ENCODE results near the gene STAC2. TPM values are rescaled to one million over a fixed set of nuclear protein-coding genes. Genes with fewer than 3 reads are reported as not detected.
"Not testable (repeated sequence)": the region's sequence is repeated elsewhere in the genome, so short reads cannot be mapped to it uniquely, and the experiment has no call there.

STAC2 gene
- total RNA-seq, 1 experiment from 2014 or later: 1.2 TPM

DNA sequence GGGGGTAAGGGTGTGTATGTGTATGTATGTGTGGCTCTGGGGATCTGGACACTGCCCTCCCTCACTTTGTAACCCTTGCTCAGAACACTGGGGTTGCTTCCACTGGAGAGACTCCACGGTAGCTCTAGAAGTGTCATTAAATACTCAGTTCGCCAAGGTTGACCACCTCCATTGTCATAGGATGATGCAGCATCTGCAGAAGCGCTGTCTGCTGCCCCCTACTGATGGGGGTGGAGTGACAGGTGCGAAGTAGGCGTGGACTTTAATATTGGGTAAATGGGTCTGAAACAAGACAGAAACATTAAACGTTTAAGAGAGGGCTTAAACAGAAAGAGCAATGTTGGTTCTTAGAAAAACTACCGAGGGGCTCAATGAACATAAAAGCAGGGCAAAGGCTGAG lies 35.5 kb upstream of the STAC2 start:
- H3K9me3 Mint-ChIP-seq (ENCODE audit: unreplicated experiment): no peaks in the 10 kb centered on the region
- H3K27me3 Mint-ChIP-seq (ENCODE audit: insufficient read depth, unreplicated experiment): no peaks in the 10 kb centered on the region
- no peak overlapping the region for H3K27ac Mint-ChIP-seq (ENCODE audit: low read depth, unreplicated experiment)
- BruUV-seq (replicated peaks): no TSS peak
- POLR2A ChIA-PET: no interaction called here
- no peak overlapping the region for H3K4me3 Mint-ChIP-seq (ENCODE audit: unreplicated experiment)
- CTCF ChIA-PET: interaction anchor here (0.7 kb wide), 1 partner anchor 23 kb away, joined by 3 read pairs; no protein-coding TSS in a partner anchor
- no peak for TF ChIP-seq CTCF (IDR thresholded peaks at IDR 0.05; ENCODE audit: unreplicated experiment)
- no peak for DNase-seq (ENCODE audit: unreplicated experiment)
- intact Hi-C loops (cut with micrococcal nuclease): no loop called here
- H3K36me3 Mint-ChIP-seq (ENCODE audit: insufficient read depth, unreplicated experiment): peaks cover 77% of the 10 kb centered on the region
- H3K4me1 Mint-ChIP-seq (ENCODE audit: insufficient read depth, unreplicated experiment): no peaks in the 10 kb centered on the region

DNA sequence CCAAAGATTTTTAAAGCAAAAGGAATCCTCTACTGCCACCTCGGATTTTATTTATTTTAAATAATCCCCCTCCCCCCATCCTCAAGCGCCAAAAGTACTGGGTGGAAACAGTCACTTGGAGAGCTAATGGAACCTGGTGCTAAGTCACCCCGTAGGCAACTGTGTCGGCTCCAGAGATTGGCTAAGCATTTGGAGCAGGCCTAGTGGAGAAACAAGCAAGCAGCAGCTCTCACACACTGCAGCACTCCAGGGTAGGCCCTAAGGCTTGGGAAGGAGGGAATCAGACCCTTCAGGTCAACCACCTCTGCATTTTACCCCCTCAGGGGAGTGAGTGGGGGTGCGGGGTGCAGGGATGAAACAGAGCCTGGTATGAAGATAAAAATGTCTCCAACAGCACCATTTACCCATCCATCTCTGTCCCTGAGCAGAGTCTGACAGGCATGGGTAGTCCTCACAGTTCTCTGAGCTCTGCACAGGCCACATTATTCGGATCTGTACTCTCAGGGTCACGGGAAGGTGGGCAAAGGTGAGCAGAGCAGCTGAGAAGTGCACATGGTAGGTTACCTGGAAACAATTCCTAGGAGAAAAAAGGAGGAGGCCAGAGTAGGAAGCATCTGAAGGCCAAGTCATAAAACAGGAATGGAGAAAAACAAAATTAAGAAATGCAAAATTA lies 27.2 kb upstream of the STAC2 start:
- BruUV-seq (replicated peaks): no TSS peak
- H3K4me1 Mint-ChIP-seq (ENCODE audit: insufficient read depth, unreplicated experiment): no peaks in the 10 kb centered on the region
- POLR2A ChIA-PET: interaction anchor here (0.7 to 1.4 kb wide), 3 partner anchors 46 to 53 kb away, joined by 3 to 5 read pairs (median 3); partner anchors contain the start of gene RPL19
- TF ChIP-seq CTCF (IDR thresholded peaks at IDR 0.05; ENCODE audit: unreplicated experiment): no peak
- H3K27ac Mint-ChIP-seq (ENCODE audit: low read depth, unreplicated experiment): no peak overlapping the region
- no peaks in the 10 kb centered on the region for H3K27me3 Mint-ChIP-seq (ENCODE audit: insufficient read depth, unreplicated experiment)
- intact Hi-C loops (cut with micrococcal nuclease): no loop called here
- H3K36me3 Mint-ChIP-seq (ENCODE audit: insufficient read depth, unreplicated experiment): peaks cover 45% of the 10 kb centered on the region
- DNase-seq (ENCODE audit: unreplicated experiment): no peak
- H3K4me3 Mint-ChIP-seq (ENCODE audit: unreplicated experiment): no peak overlapping the region
- CTCF ChIA-PET: interaction anchor here (1.0 to 1.6 kb wide), 3 partner anchors 8 to 17 kb away, joined by 3 to 7 read pairs (median 5); no protein-coding TSS in a partner anchor
- no peaks in the 10 kb centered on the region for H3K9me3 Mint-ChIP-seq (ENCODE audit: unreplicated experiment)

- no peak overlapping the region for H3K27ac Mint-ChIP-seq (ENCODE audit: low read depth, unreplicated experiment)
- ChIA-PET POLR2A (interaction anchor here (0.8 to 1.4 kb wide), 2 partner anchors 45 to 52 kb away, joined by 3 to 5 read pairs; partner anchors contain the start of gene RPL19), CTCF (interaction anchor here (1.2 kb wide), 1 partner anchor 16 kb away, joined by 5 read pairs; no protein-coding TSS in a partner anchor)
- no peak for TF ChIP-seq CTCF (IDR thresholded peaks at IDR 0.05; ENCODE audit: unreplicated experiment)
- intact Hi-C loops (cut with micrococcal nuclease): no loop called here
- H3K36me3 Mint-ChIP-seq (ENCODE audit: insufficient read depth, unreplicated experiment): peaks cover 35% of the 10 kb centered on the region
- H3K4me3 Mint-ChIP-seq (ENCODE audit: unreplicated experiment): no peak overlapping the region
- BruUV-seq (replicated peaks): no TSS peak
- H3K9me3 Mint-ChIP-seq (ENCODE audit: unreplicated experiment): no peaks in the 10 kb centered on the region
- H3K4me1 Mint-ChIP-seq (ENCODE audit: insufficient read depth, unreplicated experiment): no peaks in the 10 kb centered on the region
- no peaks in the 10 kb centered on the region for H3K27me3 Mint-ChIP-seq (ENCODE audit: insufficient read depth, unreplicated experiment)
- DNase-seq (ENCODE audit: unreplicated experiment): no peak
Observed at GRCh38 chr17:39251997-39252396, 26.3 kb upstream of the STAC2 start.

GRCh38 chr17:39250076-39250475 lies 24.3 kb upstream of the STAC2 start:
- CTCF ChIA-PET: interaction anchor here (0.6 to 21.6 kb wide), 2 partner anchors 20 to 45 kb away, joined by 3 to 485 read pairs; partner anchors contain the start of gene RPL19
- DNase-seq (ENCODE audit: unreplicated experiment); H3K9me3 Mint-ChIP-seq (ENCODE audit: unreplicated experiment); intact Hi-C loops (cut with micrococcal nuclease); H3K4me3 Mint-ChIP-seq (ENCODE audit: unreplicated experiment); H3K4me1 Mint-ChIP-seq (ENCODE audit: insufficient read depth, unreplicated experiment); H3K27ac Mint-ChIP-seq (ENCODE audit: low read depth, unreplicated experiment); H3K27me3 Mint-ChIP-seq (ENCODE audit: insufficient read depth, unreplicated experiment); BruUV-seq (replicated peaks): not testable (repeated sequence)
- peaks cover 26% of the 10 kb centered on the region for H3K36me3 Mint-ChIP-seq (ENCODE audit: insufficient read depth, unreplicated experiment)
- POLR2A ChIA-PET: interaction anchor here (0.6 to 1.0 kb wide), 3 partner anchors 50 to 155 kb away, joined by 3 read pairs; partner anchors contain the start of gene RPL19

Measured in MCF 10A (cell line).